ENCODE results near the gene PNMT.

Gene PNMT

DNA sequence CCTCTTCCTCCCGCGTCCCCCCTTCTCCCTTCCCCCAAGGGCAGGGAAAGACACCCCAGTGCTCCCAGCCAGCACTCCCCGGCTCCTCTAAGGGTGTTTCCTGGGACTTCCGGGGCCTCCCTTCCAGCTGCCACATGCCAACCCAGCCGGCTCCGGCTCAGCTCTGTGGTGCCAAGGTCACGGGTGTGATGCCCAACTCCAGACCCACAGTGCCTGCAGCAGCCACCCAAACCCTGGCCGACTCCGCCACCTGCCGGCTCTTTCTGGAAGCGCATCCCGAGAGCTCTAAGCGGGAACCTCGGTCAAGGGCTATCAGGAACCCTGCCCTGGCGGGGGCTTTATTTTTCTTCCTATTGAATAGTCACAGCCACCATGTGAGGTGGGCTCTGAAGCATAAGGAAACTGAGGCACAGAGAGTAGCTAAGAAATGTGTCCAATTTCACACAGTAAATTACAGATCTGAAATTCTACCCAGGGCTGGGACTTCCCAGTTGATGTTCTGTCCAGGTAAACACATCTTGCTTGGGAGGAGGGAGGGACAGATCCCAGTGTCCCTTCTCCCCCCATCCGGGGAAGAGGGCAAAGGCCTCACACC lies 44.8 kb upstream of the PNMT start:
- Histone ChIP-seq H3K4me1 (no peaks in the 10 kb centered on the region), H3K36me3 (no peaks in the 10 kb centered on the region), H3K4me3 (ENCODE audit: low read depth, low read length) (no peak overlapping the region), H3K27me3 (peaks cover 21% of the 10 kb centered on the region), H3K9me3 (no peaks in the 10 kb centered on the region)
- TF ChIP-seq, protein P1, sequence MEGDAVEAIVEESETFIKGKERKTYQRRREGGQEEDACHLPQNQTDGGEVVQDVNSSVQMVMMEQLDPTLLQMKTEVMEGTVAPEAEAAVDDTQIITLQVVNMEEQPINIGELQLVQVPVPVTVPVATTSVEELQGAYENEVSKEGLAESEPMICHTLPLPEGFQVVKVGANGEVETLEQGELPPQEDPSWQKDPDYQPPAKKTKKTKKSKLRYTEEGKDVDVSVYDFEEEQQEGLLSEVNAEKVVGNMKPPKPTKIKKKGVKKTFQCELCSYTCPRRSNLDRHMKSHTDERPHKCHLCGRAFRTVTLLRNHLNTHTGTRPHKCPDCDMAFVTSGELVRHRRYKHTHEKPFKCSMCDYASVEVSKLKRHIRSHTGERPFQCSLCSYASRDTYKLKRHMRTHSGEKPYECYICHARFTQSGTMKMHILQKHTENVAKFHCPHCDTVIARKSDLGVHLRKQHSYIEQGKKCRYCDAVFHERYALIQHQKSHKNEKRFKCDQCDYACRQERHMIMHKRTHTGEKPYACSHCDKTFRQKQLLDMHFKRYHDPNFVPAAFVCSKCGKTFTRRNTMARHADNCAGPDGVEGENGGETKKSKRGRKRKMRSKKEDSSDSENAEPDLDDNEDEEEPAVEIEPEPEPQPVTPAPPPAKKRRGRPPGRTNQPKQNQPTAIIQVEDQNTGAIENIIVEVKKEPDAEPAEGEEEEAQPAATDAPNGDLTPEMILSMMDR (IDR thresholded peaks at IDR 0.05; ENCODE audit: low read depth, low read length), result peak; percentile 93
- DNase-seq, result peak; percentile 87

DNA sequence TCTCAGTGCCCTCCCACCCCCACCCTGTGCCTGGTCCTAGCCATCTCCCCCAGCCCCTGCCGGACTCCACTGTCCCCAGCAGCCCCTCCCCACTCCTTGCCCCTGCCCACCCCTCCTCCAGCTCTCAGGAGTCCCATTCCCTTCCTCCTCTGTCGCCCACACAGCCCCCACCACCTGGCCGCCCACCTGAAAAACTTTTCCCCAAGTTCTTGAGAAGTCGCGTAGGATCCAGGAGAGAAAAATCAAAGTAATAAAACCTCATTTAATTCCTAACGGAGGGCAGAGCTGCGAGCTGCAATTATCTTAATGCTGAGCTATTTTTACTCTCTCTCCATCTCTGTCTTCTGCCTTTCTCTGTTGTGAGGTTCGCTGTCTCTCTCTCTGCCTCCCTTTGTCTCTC lies 43.9 kb upstream of the PNMT start:
- Histone ChIP-seq H3K27me3 (peaks cover 26% of the 10 kb centered on the region), H3K4me3 (ENCODE audit: low read depth, low read length) (no peak overlapping the region), H3K9me3 (no peaks in the 10 kb centered on the region), H3K4me1 (no peaks in the 10 kb centered on the region), H3K36me3 (no peaks in the 10 kb centered on the region)
- TF ChIP-seq, protein P1 (IDR thresholded peaks at IDR 0.05; ENCODE audit: low read depth, low read length), result no peak
- no peak for DNase-seq

DNA sequence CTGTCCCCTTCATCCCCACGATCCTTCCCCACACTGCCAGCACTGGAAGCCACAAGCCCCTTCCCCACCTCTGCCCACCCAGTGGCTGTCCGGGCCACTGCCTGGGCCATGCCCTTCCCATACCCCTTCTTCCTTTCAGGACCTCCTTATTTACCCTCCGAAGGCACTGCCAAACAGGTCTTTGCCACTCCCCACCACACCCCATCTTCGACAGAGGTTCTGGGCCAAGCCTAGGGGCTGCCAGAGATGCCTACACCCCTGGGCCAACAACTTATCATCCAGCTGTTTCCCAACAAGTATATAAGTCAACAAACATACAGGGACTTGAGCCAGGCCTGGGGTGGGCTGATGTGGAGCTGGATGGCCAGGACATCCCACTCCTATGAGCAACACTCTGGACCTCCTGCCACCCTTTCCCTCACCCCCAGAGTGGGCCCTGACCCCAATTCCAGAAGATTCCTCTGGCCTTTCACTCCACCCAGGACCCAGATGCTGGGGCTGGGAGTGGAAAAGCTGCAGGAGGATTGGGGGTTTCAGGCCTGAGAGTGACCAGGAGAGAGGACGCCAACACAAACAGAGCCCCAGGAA lies 43.0 kb upstream of the PNMT start:
- Histone ChIP-seq H3K9me3 (no peaks in the 10 kb centered on the region), H3K4me1 (no peaks in the 10 kb centered on the region), H3K36me3 (no peaks in the 10 kb centered on the region), H3K4me3 (ENCODE audit: low read depth, low read length) (no peak overlapping the region), H3K27me3 (peaks cover 31% of the 10 kb centered on the region)
- TF ChIP-seq, protein P1 (IDR thresholded peaks at IDR 0.05; ENCODE audit: low read depth, low read length), result no peak
- DNase-seq, result no peak

DNA sequence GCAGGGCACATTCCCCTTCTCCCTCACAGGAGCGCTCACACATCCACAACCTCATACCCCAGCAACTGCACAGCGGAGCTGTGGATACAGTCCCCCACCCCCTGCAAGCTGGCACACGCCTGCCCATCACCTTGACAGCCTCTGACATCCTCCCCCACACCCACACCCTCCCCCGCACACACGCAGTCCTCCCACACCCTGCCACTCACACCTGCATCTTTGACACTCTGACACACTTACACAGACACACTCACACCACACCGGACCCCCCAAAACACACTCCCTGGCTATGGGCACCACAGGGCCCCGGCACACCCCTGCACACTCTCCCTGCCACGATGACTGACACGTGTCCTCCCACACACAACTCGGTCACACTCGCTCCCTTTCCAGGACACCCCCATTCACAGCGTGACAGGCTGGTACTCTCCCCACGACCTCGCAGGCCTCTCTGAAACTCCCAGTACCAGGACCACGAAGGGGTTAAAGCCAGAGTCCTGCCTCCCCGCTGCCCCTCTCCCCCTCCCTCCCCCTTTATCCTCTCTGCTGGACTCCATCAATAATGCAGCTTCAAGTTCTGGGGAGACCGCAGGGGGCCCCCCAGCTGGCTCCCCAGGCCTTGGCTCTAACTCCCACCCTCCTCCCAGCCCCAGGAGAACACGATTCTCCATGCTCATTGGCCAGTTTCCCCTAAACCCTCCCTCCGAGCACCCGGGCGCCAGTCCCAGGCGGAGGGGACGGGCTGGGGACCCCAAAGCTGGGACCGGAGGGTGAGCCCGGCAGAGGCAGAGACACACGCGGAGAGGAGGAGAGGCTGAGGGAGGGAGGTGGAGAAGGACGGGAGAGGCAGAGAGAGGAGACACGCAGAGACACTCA lies 41.8 kb upstream of the PNMT start, which contains the start of gene PPP1R1B:
Gene PPP1R1B (plus strand): TSS at position 782 of the 876 bp plus-strand sequence. CDS start 441 bp downstream, outside the sequence.
- H3K9me3 ChIP-seq, result no peaks in the 10 kb centered on the region
- no peaks in the 10 kb centered on the region for H3K4me1 ChIP-seq
- H3K36me3 ChIP-seq, result no peaks in the 10 kb centered on the region
- TF ChIP-seq, protein P1 (IDR thresholded peaks at IDR 0.05; ENCODE audit: low read depth, low read length), result no peak
- H3K27me3 ChIP-seq, result peaks cover 33% of the 10 kb centered on the region
- no peak for DNase-seq
- no peak within 1 kb of the TSS for H3K4me3 ChIP-seq (ENCODE audit: low read depth, low read length)

DNA sequence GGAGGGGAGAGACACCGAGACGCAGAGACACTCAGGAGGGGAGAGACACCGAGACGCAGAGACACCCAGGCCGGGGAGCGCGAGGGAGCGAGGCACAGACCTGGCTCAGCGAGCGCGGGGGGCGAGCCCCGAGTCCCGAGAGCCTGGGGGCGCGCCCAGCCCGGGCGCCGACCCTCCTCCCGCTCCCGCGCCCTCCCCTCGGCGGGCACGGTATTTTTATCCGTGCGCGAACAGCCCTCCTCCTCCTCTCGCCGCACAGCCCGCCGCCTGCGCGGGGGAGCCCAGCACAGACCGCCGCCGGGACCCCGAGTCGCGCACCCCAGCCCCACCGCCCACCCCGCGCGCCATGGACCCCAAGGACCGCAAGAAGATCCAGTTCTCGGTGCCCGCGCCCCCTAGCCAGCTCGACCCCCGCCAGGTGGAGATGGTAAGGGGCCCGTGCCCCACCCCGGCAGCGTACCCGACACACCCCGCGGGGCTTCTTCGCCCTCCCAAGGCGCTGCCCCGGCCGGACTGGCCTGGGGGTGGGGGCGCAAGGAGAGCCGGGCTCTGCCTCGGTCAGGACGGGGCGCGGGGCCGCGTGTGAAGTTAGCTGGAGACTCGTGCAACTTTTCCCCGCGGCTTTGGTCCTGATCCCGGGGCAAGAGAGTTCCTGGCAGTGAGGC lies 41.1 kb upstream of the PNMT start:
- no peak for DNase-seq
- H3K4me1 ChIP-seq, result no peaks in the 10 kb centered on the region

More for the DNA sequence above, 41.1 kb upstream of the PNMT start:
- Histone ChIP-seq H3K27me3 (peaks cover 33% of the 10 kb centered on the region), H3K9me3 (no peaks in the 10 kb centered on the region), H3K4me3 (ENCODE audit: low read depth, low read length) (no peak overlapping the region), H3K36me3 (no peaks in the 10 kb centered on the region)
- TF ChIP-seq, protein P1 (IDR thresholded peaks at IDR 0.05; ENCODE audit: low read depth, low read length), result no peak

Measured in BE2C (cell line).